ACC112 (cell line): Measurements from ENCODE around the gene ECT2L.

Source experiments
- H2AFZ ChIP-seq: fragments of 200-600 bp; sonication (generic); one replicate; pipeline ENCODE4 v1.6.0; 2017; ENCODE audit warnings: antibody characterized with exemption, low read length; ENCODE audit not compliant: unreplicated experiment
- H3K27ac ChIP-seq: fragments of 200-600 bp; sonication (generic); 2 replicates; pipeline ENCODE4 v1.5.1; 2014; ENCODE audit warnings: low read depth, mild to moderate bottlenecking, antibody characterized with exemption, low read length, moderate library complexity
- H3K27me3 ChIP-seq: fragments of 200-600 bp; sonication (generic); 2 replicates; pipeline ENCODE4 v1.6.1; 2014; ENCODE audit warnings: mild to moderate bottlenecking, antibody characterized with exemption, low read length, moderate library complexity, mixed read lengths; ENCODE audit not compliant: insufficient read depth
- H3K36me3 ChIP-seq: fragments of 200-600 bp; sonication (generic); 2 replicates; pipeline ENCODE4 v1.6.1; 2016; ENCODE audit warnings: mild to moderate bottlenecking, antibody characterized with exemption, low read length, moderate library complexity, mixed read lengths; ENCODE audit not compliant: insufficient read depth
- H3K4me1 ChIP-seq: fragments of 200-600 bp; sonication (generic); one replicate; pipeline ENCODE4 v1.6.1; 2016; ENCODE audit warnings: low read length, mixed read lengths; ENCODE audit not compliant: insufficient read depth, unreplicated experiment, control insufficient read depth
- H3K4me3 ChIP-seq: fragments of 200-600 bp; sonication (generic); 2 replicates; pipeline ENCODE4 v1.5.1; 2014; ENCODE audit warnings: mild to moderate bottlenecking, low read depth, low read length
- H3K79me2 ChIP-seq: fragments of 200-600 bp; sonication (generic); one replicate; pipeline ENCODE4 v1.6.0; 2016; ENCODE audit warnings: low read length; ENCODE audit not compliant: control insufficient read depth, unreplicated experiment, insufficient read depth

Gene ECT2L

GRCh38 chr6:138896104-138896756 lies 100.3 kb downstream of the ECT2L start:
- Histone ChIP-seq H3K27me3 (no peaks in the 10 kb centered on the region), H3K79me2 (no peaks in the 10 kb centered on the region), H3K36me3 (no peaks in the 10 kb centered on the region), H2AFZ (no peak overlapping the region), H3K4me3 (no peak overlapping the region), H3K4me1 (no peaks in the 10 kb centered on the region), H3K27ac (no peak overlapping the region)

GRCh38 chr6:138897031-138897430 lies 101.1 kb downstream of the ECT2L start:
- Histone ChIP-seq H3K79me2 (no peaks in the 10 kb centered on the region), H2AFZ (no peak overlapping the region), H3K4me3 (no peak overlapping the region), H3K27me3 (no peaks in the 10 kb centered on the region), H3K4me1 (no peaks in the 10 kb centered on the region), H3K27ac (no peak overlapping the region), H3K36me3 (no peaks in the 10 kb centered on the region)

GRCh38 chr6:138907167-138907566 lies 111.3 kb downstream of the ECT2L start:
- Histone ChIP-seq H3K4me3 (no peak overlapping the region), H3K79me2 (no peaks in the 10 kb centered on the region), H3K27me3 (no peaks in the 10 kb centered on the region), H3K27ac (no peak overlapping the region), H3K36me3 (peaks cover 18% of the 10 kb centered on the region), H3K4me1 (no peaks in the 10 kb centered on the region), H2AFZ (no peak overlapping the region)

GRCh38 chr6:138909511-138909910 lies 113.6 kb downstream of the ECT2L start:
- H2AFZ ChIP-seq, result no peak overlapping the region

GRCh38 chr6:138909975-138910374 lies 114.1 kb downstream of the ECT2L start:
- H2AFZ ChIP-seq, result no peak overlapping the region
- no peaks in the 10 kb centered on the region for H3K4me1 ChIP-seq
- peaks cover 13% of the 10 kb centered on the region; the same call in 1 of the 2 replicates for H3K36me3 ChIP-seq

More at GRCh38 chr6:138909511-138909910, 113.6 kb downstream of the ECT2L start:
- no peaks in the 10 kb centered on the region for H3K79me2 ChIP-seq
- H3K4me1 ChIP-seq, result no peaks in the 10 kb centered on the region
- H3K27ac ChIP-seq, result no peak overlapping the region
- H3K27me3 ChIP-seq, result no peaks in the 10 kb centered on the region
- no peak overlapping the region for H3K4me3 ChIP-seq
- H3K36me3 ChIP-seq, result peaks cover 13% of the 10 kb centered on the region; the same call in 1 of the 2 replicates

GRCh38 chr6:138912308-138912707 lies 116.4 kb downstream of the ECT2L start:
- no peaks in the 10 kb centered on the region for H3K4me1 ChIP-seq
- peaks cover 8% of the 10 kb centered on the region; the same call in 1 of the 2 replicates for H3K36me3 ChIP-seq
- H3K79me2 ChIP-seq, result no peaks in the 10 kb centered on the region
- no peaks in the 10 kb centered on the region for H3K27me3 ChIP-seq
- H2AFZ ChIP-seq, result no peak overlapping the region
- no peak overlapping the region for H3K4me3 ChIP-seq
- H3K27ac ChIP-seq, result no peak overlapping the region

More at GRCh38 chr6:138909975-138910374, 114.1 kb downstream of the ECT2L start:
- no peaks in the 10 kb centered on the region for H3K79me2 ChIP-seq
- H3K27ac ChIP-seq, result no peak overlapping the region
- no peak overlapping the region for H3K4me3 ChIP-seq
- no peaks in the 10 kb centered on the region for H3K27me3 ChIP-seq

GRCh38 chr6:138914701-138915100 lies 118.8 kb downstream of the ECT2L start:
- no peak overlapping the region for H3K4me3 ChIP-seq
- no peaks in the 10 kb centered on the region for H3K4me1 ChIP-seq
- no peaks in the 10 kb centered on the region for H3K27me3 ChIP-seq
- H3K79me2 ChIP-seq, result no peaks in the 10 kb centered on the region
- H3K36me3 ChIP-seq, result 0 out of 2 replicates have a peak, but pooled peaks cover 8% of the 10 kb centered on the region
- H3K27ac ChIP-seq, result no peak overlapping the region
- no peak overlapping the region for H2AFZ ChIP-seq

- no peaks in the 10 kb centered on the region for H3K4me1 ChIP-seq
- 0 out of 2 replicates have a peak, but pooled peaks cover 7% of the 10 kb centered on the region for H3K36me3 ChIP-seq
- no peak overlapping the region for H2AFZ ChIP-seq
- H3K27me3 ChIP-seq, result no peaks in the 10 kb centered on the region
- no peak overlapping the region for H3K27ac ChIP-seq
- H3K79me2 ChIP-seq, result no peaks in the 10 kb centered on the region
- H3K4me3 ChIP-seq, result no peak overlapping the region
Measured at GRCh38 chr6:138920906-138921305, 125.0 kb downstream of the ECT2L start.

GRCh38 chr6:138923561-138923960 lies 127.7 kb downstream of the ECT2L start:
- no peaks in the 10 kb centered on the region for H3K79me2 ChIP-seq
- no peak overlapping the region for H2AFZ ChIP-seq
- no peak overlapping the region for H3K4me3 ChIP-seq
- no peaks in the 10 kb centered on the region for H3K27me3 ChIP-seq
- no peaks in the 10 kb centered on the region for H3K4me1 ChIP-seq
- H3K36me3 ChIP-seq, result 0 out of 2 replicates have a peak, but pooled peaks cover 7% of the 10 kb centered on the region
- no peak overlapping the region for H3K27ac ChIP-seq

- Histone ChIP-seq H3K27me3 (no peaks in the 10 kb centered on the region), H3K79me2 (no peaks in the 10 kb centered on the region), H2AFZ (no peak overlapping the region), H3K4me1 (no peaks in the 10 kb centered on the region), H3K27ac (no peak overlapping the region), H3K36me3 (0 out of 2 replicates have a peak, but pooled peaks cover under 1% of the 10 kb centered on the region), H3K4me3 (no peak overlapping the region)
Measured at GRCh38 chr6:138925806-138926205, 129.9 kb downstream of the ECT2L start.

GRCh38 chr6:138926579-138926978 lies 130.7 kb downstream of the ECT2L start:
- Histone ChIP-seq H3K79me2 (no peaks in the 10 kb centered on the region), H2AFZ (no peak overlapping the region), H3K4me3 (no peak overlapping the region), H3K27me3 (no peaks in the 10 kb centered on the region), H3K27ac (no peak overlapping the region), H3K4me1 (no peaks in the 10 kb centered on the region), H3K36me3 (no peaks in the 10 kb centered on the region)
